Left ventricle myocardium inferior (tissue), 1 donor: ENCODE data around the gene SLC4A3. TPM values are rescaled to one million over a fixed set of nuclear protein-coding genes. Genes with fewer than 3 reads are reported as not detected.

Source experiments
- DNase-seq: peaks from one replicate; pipeline ENCODE4 v3.0.0-alpha.2; 2020
- H3K27ac ChIP-seq: fragments of 200-600 bp; replicated peaks from 2 replicates; pipeline ENCODE4 v1.8.0; 2021
- H3K27me3 ChIP-seq: fragments of 200-600 bp; 2 replicates; pipeline ENCODE4 v1.8.0; 2021; ENCODE audit warnings: low read depth
- H3K36me3 ChIP-seq: fragments of 200-600 bp; 2 replicates; pipeline ENCODE4 v1.8.0; 2021
- H3K4me1 ChIP-seq: fragments of 200-600 bp; 2 replicates; pipeline ENCODE4 v1.8.0; 2021
- H3K4me3 ChIP-seq: fragments of 200-600 bp; 2 replicates; pipeline ENCODE4 v1.8.0; 2021; ENCODE audit warnings: mild to moderate bottlenecking, moderate library complexity
- H3K9me3 ChIP-seq: fragments of 200-600 bp; replicated peaks from 2 replicates; pipeline ENCODE4 v1.8.0; 2021
- CTCF ChIP-seq: fragments of 200-600 bp; IDR thresholded peaks from 2 replicates; pipeline ENCODE4 v1.8.0; 2021; ENCODE audit warnings: antibody characterized with exemption, mild to moderate bottlenecking, borderline replicate concordance
- intact Hi-C: fragments of 100-400 bp; cut with micrococcal nuclease; formaldehyde crosslinking; loops from one replicate; pipeline ENCODE4 v1.11.0; 2022
- total RNA-seq: library from RNA; stranded (reverse); fragmentation: NEBNext Ultra II Directional; extraction: Animal tissue kit (Norgen Biotek cat#: 25700); gene quantifications from one replicate; pipeline ENCODE4 v1.2.1, GENCODE V29; 2021
- donor health status: DM: no; HTN: yes; CAD: no; lungs with severe emphysema.

Gene SLC4A3
- total RNA-seq, 1 donor from 2014 or later: 426 TPM

- Histone ChIP-seq H3K36me3 (peaks cover 27% of the 10 kb centered on the region), H3K9me3 (no peaks in the 10 kb centered on the region), H3K27me3 (peaks cover 28% of the 10 kb centered on the region), H3K27ac (peak overlapping the region; percentile 97), H3K4me3 (peak overlapping the region; percentile 68), H3K4me1 (peaks cover 58% of the 10 kb centered on the region)
- TF ChIP-seq CTCF: no peak
- DNase-seq: no peak
- intact Hi-C loops: no loop called here
Observed at GRCh38 chr2:219631406-219631891, 4.0 kb downstream of the SLC4A3 start.

GRCh38 chr2:219631904-219632759, 4.7 kb downstream of the SLC4A3 start:
- DNase-seq: no peak
- Histone ChIP-seq H3K4me1 (peaks cover 59% of the 10 kb centered on the region), H3K9me3 (no peaks in the 10 kb centered on the region), H3K27ac (peak overlapping the region; percentile 97), H3K36me3 (peaks cover 27% of the 10 kb centered on the region), H3K27me3 (peaks cover 21% of the 10 kb centered on the region), H3K4me3 (peak overlapping the region; percentile 68)
- intact Hi-C loops: no loop called here
- TF ChIP-seq CTCF: no peak

DNA sequence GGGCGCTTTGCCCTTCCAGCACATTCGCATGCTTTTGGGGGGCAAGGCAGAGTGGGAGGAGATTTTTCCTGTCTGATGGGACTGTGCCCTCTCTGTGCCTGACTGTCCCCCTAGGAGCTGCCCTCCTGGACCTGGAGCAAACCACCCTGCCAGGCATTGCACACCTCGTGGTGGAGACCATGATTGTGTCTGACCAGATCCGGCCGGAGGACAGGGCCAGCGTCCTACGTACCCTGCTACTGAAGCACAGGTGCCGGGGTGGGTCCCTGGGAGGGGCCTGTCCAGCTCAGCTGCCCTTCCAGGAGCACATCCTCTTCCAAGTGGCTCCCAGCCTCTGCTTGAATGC, 5.3 kb downstream of the SLC4A3 start:
- no peak for TF ChIP-seq CTCF
- intact Hi-C loops: no loop called here
- Histone ChIP-seq H3K36me3 (peaks cover 32% of the 10 kb centered on the region), H3K27ac (peak overlapping the region; percentile 97), H3K27me3 (peaks cover 18% of the 10 kb centered on the region), H3K4me1 (peaks cover 63% of the 10 kb centered on the region), H3K9me3 (no peaks in the 10 kb centered on the region), H3K4me3 (peak overlapping the region; percentile 68)
- DNase-seq: no peak

- Histone ChIP-seq H3K36me3 (peaks cover 34% of the 10 kb centered on the region), H3K9me3 (no peaks in the 10 kb centered on the region), H3K4me3 (peak overlapping the region; percentile 68), H3K27ac (peak overlapping the region; percentile 97), H3K4me1 (peaks cover 63% of the 10 kb centered on the region), H3K27me3 (peaks cover 11% of the 10 kb centered on the region)
- intact Hi-C loops: no loop called here
- no peak for TF ChIP-seq CTCF
- no peak for DNase-seq
Observed at GRCh38 chr2:219633276-219634065, 6.0 kb downstream of the SLC4A3 start.

DNA sequence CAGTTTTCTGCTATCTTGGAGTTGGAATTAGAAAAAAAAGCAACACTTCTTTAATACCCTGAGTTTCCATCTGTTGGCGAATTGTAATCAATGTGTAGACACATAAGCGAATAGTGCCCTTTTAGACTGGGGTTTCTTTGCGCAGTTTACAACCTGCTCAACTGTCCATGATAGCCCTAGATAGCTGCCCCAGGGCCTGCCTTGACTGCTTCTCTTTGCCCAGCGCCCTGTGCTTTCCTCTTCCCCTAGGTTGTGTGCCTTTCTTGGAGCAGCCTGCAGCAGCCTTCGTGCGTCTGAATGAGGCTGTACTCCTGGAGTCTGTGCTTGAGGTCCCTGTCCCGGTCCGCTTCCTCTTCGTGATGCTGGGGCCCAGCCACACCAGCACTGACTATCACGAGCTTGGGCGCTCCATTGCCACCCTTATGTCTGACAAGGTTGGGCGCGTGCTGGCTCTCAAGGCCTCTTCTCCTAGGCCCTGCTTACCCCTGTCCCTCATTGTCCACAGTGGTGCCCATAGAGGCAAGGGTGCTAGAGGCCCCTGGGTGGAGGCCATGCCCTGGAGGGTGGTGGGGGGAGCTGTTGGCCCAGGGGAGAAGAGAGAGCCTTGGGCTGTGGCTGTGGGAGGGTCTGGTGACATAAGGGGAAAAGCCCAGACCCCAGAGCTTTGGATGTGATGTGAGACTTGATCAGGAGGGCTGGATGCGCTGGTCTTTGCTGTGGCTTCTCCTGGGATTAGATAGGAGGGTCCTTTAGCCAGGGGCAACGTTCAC, 6.9 kb downstream of the SLC4A3 start:
- intact Hi-C loops: no loop called here
- Histone ChIP-seq H3K9me3 (no peaks in the 10 kb centered on the region), H3K27me3 (peaks cover 2% of the 10 kb centered on the region), H3K27ac (peak overlapping the region; percentile 97), H3K36me3 (peaks cover 34% of the 10 kb centered on the region), H3K4me1 (peaks cover 71% of the 10 kb centered on the region), H3K4me3 (peak overlapping the region; percentile 68)
- no peak for TF ChIP-seq CTCF
- DNase-seq: no peak
